NB4 (cell line): ENCODE results near the gene CPNE5.

Source experiments
- POLR2A ChIP-seq: IDR thresholded peaks from 2 replicates; pipeline ENCODE4 v1.6.1; 2011; ENCODE audit warnings: mild to moderate bottlenecking; ENCODE audit not compliant: insufficient read length; ENCODE audit errors: extremely low read depth
- TF ChIP-seq, protein P1 (sequence below): IDR thresholded peaks from one replicate; pipeline ENCODE4 v1.5.1; 2012; ENCODE audit warnings: low read depth, low read length
- TF ChIP-seq, protein P2 (sequence below): IDR thresholded peaks from 2 replicates; pipeline ENCODE4 v1.6.1; 2011; ENCODE audit warnings: low read depth, low read length

DNA sequence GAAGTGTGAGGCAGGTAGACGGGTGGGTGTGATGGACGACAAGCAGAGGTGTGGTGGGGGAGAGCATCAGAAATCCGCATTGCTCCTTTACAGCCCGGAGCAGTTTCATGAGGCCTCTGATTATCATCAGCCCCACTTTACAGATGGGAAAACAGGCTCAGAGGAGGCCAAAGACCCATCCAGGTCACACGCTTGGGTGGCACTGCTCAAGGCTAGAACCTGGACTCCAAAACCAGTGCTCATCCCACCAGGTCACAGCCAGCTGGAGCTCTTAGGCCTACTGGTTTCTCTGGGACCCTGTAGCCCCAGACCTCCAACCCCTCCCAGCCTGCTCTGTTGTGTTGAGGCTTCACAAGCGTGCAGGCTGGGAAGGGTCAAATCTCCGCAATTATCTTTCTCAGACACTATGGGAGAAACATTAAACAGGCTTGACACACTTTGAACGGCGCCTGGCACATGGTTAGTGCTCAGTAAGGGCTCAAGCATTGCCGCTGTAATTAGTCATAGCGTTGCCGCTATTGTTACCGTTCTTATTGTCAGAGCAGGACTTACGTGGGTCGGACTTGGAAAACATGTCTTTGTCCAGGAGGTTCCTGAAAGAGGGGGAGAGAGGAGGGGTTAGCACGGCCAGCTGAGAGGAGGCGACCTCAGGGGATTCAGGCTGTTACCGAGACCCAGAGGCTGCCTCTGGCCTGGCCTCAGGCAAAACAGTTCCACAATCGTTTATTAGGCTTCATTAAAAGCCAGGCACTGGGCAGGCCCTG is 16.6 kb downstream of the CPNE5 start:
- TF ChIP-seq, protein P1, sequence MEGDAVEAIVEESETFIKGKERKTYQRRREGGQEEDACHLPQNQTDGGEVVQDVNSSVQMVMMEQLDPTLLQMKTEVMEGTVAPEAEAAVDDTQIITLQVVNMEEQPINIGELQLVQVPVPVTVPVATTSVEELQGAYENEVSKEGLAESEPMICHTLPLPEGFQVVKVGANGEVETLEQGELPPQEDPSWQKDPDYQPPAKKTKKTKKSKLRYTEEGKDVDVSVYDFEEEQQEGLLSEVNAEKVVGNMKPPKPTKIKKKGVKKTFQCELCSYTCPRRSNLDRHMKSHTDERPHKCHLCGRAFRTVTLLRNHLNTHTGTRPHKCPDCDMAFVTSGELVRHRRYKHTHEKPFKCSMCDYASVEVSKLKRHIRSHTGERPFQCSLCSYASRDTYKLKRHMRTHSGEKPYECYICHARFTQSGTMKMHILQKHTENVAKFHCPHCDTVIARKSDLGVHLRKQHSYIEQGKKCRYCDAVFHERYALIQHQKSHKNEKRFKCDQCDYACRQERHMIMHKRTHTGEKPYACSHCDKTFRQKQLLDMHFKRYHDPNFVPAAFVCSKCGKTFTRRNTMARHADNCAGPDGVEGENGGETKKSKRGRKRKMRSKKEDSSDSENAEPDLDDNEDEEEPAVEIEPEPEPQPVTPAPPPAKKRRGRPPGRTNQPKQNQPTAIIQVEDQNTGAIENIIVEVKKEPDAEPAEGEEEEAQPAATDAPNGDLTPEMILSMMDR = no peak
- no peak for TF ChIP-seq POLR2A
- TF ChIP-seq, protein P2, sequence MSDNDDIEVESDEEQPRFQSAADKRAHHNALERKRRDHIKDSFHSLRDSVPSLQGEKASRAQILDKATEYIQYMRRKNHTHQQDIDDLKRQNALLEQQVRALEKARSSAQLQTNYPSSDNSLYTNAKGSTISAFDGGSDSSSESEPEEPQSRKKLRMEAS = no peak
